ENCODE results near the gene PSMD9.

The PSMD9 gene

GRCh38 chr12:121905746-121906145, 17.2 kb downstream of the PSMD9 start:
- no peak for TF ChIP-seq TAF1 (IDR thresholded peaks at IDR 0.05; ENCODE audit: borderline replicate concordance, insufficient read depth, low read length)

GRCh38 chr12:121908702-121909101, 20.1 kb downstream of the PSMD9 start:
- TF ChIP-seq FOXP2 (optimal IDR thresholded peaks at IDR 0.05; ENCODE audit: borderline replicate concordance, extremely low read depth, extremely low read length, insufficient read depth) (no peak), POLR2AphosphoS5 (IDR thresholded peaks at IDR 0.05; ENCODE audit: low read depth, low read length) (no peak), TAF1 (IDR thresholded peaks at IDR 0.05; ENCODE audit: borderline replicate concordance, insufficient read depth, low read length) (no peak), REST (IDR thresholded peaks at IDR 0.05; ENCODE audit: insufficient read depth in 1 of 2, low read depth in 2 of 2, low read length in 2 of 2) (no peak), SIN3A (IDR thresholded peaks at IDR 0.05; ENCODE audit: borderline replicate concordance, insufficient read depth, low read length) (no peak)

- no peak for TF ChIP-seq TAF1 (IDR thresholded peaks at IDR 0.05; ENCODE audit: borderline replicate concordance, insufficient read depth, low read length)
Observed at GRCh38 chr12:121911824-121912585, 23.4 kb downstream of the PSMD9 start.

GRCh38 chr12:121915841-121916321, 27.3 kb downstream of the PSMD9 start:
- TF ChIP-seq SIN3A (IDR thresholded peaks at IDR 0.05; ENCODE audit: borderline replicate concordance, insufficient read depth, low read length) (no peak), FOXP2 (optimal IDR thresholded peaks at IDR 0.05; ENCODE audit: borderline replicate concordance, extremely low read depth, extremely low read length, insufficient read depth) (no peak), REST (IDR thresholded peaks at IDR 0.05; ENCODE audit: insufficient read depth in 1 of 2, low read depth in 2 of 2, low read length in 2 of 2) (no peak), TAF1 (IDR thresholded peaks at IDR 0.05; ENCODE audit: borderline replicate concordance, insufficient read depth, low read length) (no peak), POLR2AphosphoS5 (IDR thresholded peaks at IDR 0.05; ENCODE audit: low read depth, low read length) (no peak)

GRCh38 chr12:121916719-121917118, 28.1 kb downstream of the PSMD9 start:
- TF ChIP-seq REST (IDR thresholded peaks at IDR 0.05; ENCODE audit: insufficient read depth in 1 of 2, low read depth in 2 of 2, low read length in 2 of 2) (no peak), SIN3A (IDR thresholded peaks at IDR 0.05; ENCODE audit: borderline replicate concordance, insufficient read depth, low read length) (no peak), POLR2AphosphoS5 (IDR thresholded peaks at IDR 0.05; ENCODE audit: low read depth, low read length) (no peak), FOXP2 (optimal IDR thresholded peaks at IDR 0.05; ENCODE audit: borderline replicate concordance, extremely low read depth, extremely low read length, insufficient read depth) (no peak), TAF1 (IDR thresholded peaks at IDR 0.05; ENCODE audit: borderline replicate concordance, insufficient read depth, low read length) (no peak)

GRCh38 chr12:121917950-121918678, 29.5 kb downstream of the PSMD9 start, which contains the start of gene CFAP251:
TSS of gene CFAP251 (plus strand) at chr12:121918592. CDS start at chr12:121921306, 2,714 bp downstream.
- TF ChIP-seq POLR2AphosphoS5 (IDR thresholded peaks at IDR 0.05; ENCODE audit: low read depth, low read length): no peak
